LNCaP clone FGC (cell line): ENCODE results near the gene PTF1A.
A peak's percentile ranks its signal among the peaks of the same experiment; 100 is the strongest.

ENCODE experiments used
- DNase-seq: peaks from one replicate; pipeline ENCODE4 v3.0.0-alpha.2; 2011; ENCODE audit warnings: low read depth
- H3K4me3 ChIP-seq: 2 replicates; pipeline ENCODE4 v1.5.1; 2011; ENCODE audit warnings: mild to moderate bottlenecking, low read depth, low read length, control low read depth
- CTCF ChIP-seq: IDR thresholded peaks from 2 replicates; pipeline ENCODE4 v1.5.1; 2012; ENCODE audit warnings: mild to moderate bottlenecking; ENCODE audit not compliant: control insufficient read depth, insufficient read depth; ENCODE audit errors: extremely low read depth

Gene PTF1A

GRCh38 chr10:23198940-23199767 lies 7.0 kb downstream of the PTF1A start:
- no peak for DNase-seq
- TF ChIP-seq CTCF, result no peak
- no peak overlapping the region for H3K4me3 ChIP-seq

DNA sequence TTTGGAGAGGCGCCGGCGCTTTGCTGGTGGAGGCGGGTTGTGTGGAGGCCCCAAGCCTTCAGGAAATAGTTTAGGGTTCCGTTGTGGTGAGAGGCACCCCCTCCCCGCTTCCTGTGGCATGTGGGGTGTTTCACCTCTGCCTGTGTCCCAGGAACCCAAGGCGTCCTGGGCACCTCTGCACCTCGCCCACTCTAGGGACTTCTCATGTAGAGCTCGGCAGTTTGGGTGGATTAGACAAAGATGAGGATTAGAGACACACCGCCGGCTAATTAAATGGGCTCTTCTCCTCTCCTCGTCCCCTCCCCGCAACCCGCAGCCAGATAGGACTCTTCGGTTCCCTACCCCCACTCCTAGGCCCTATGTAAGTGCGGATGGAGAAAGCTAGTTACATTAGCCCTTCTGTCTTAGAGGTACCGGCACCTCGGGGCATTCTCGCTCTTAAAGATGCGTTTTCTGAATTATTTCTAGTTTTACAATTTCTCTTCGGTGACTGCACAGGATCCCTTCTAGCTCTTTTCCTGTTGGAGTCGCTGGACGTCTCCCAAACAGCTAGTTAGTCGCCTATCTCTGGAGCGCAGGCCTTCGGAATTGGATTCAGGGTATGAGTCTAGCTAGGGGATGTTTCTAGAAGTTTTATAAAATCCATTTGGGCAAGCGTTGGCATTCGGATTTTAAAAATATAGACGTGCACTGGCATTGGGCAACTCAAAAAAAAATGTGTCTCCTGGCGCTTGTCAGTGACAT lies 7.8 kb downstream of the PTF1A start:
- DNase-seq, result no peak
- TF ChIP-seq CTCF, result no peak
- H3K4me3 ChIP-seq, result no peak overlapping the region

- H3K4me3 ChIP-seq, result no peak overlapping the region
- TF ChIP-seq CTCF, result no peak
- no peak for DNase-seq
Measured at GRCh38 chr10:23200586-23200985, 8.5 kb downstream of the PTF1A start.

DNA sequence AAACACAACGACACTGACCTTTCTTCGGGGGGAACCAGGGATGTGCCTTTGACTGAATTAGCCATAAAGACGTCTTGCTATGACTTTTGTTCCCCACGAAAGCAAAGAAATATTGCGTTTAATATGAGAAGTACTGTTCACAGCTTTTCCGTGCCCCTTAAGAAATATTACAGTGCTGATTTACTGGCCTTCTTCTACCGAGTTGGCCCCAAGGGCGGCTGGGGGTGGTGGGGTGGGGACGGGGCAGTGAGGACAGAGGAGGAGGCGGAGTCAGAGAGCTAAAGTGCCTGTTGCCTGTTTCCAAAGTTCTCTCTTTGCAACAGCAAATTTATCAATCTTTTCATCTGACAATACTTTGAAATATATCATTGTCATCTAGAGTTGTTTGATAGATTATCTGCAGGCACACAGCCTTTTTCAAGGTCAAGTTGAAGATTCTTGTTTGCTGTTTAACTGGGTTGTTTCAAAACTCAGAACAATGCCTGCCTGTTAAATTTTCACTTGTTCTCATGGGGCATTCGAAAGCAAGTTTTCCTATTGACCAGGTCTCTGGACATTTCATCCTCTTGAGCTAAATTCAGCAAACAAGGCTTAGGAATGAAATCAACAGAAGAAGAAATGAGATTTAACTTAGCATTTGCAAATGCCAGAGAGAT lies 9.0 kb downstream of the PTF1A start:
- no peak for TF ChIP-seq CTCF
- DNase-seq, result no peak
- no peak overlapping the region for H3K4me3 ChIP-seq

GRCh38 chr10:23201837-23202236 lies 9.7 kb downstream of the PTF1A start:
- TF ChIP-seq CTCF, result no peak
- no peak overlapping the region for H3K4me3 ChIP-seq
- DNase-seq, result no peak

GRCh38 chr10:23202779-23203178 lies 10.7 kb downstream of the PTF1A start:
- H3K4me3 ChIP-seq, result no peak overlapping the region
- no peak for TF ChIP-seq CTCF
- DNase-seq, result peak; percentile 37
